Nephron (organoid): Measurements from ENCODE around the gene KLHL25.

Experiments used
- H3K27ac Mint-ChIP-seq, 3 experiments: 2 replicates each; pipeline ENCODE4 v1.8.0; 2020; ENCODE audit warnings: mixed read lengths in 3 of 3, mild to moderate bottlenecking in 2 of 3, moderate library complexity in 1 of 3
- H3K27me3 Mint-ChIP-seq: 2 replicates; pipeline ENCODE4 v1.8.0; 2021; ENCODE audit warnings: low read depth, mild to moderate bottlenecking, moderate library complexity, mixed read lengths
- H3K36me3 Mint-ChIP-seq: 2 replicates; pipeline ENCODE4 v1.8.0; 2020; ENCODE audit warnings: low read depth, mixed read lengths
- H3K4me1 Mint-ChIP-seq: 2 replicates; pipeline ENCODE4 v1.8.0; 2020; ENCODE audit warnings: mixed read lengths
- H3K4me3 Mint-ChIP-seq, 3 experiments: 2 replicates each; pipeline ENCODE4 v1.8.0; 2020; ENCODE audit warnings: mild to moderate bottlenecking in 3 of 3, mixed read lengths in 3 of 3, moderate library complexity in 2 of 3
- H3K9me3 Mint-ChIP-seq: 2 replicates; pipeline ENCODE4 v1.8.0; 2020; ENCODE audit warnings: mixed read lengths
- CTCF ChIP-seq, 3 experiments: fragments of 200-600 bp; sonication (generic); IDR thresholded peaks; one replicate each; pipeline ENCODE4 v1.5.0; 2021; ENCODE audit warnings: antibody characterized with exemption in 3 of 3; ENCODE audit not compliant: unreplicated experiment in 3 of 3

Gene KLHL25

GRCh38 chr15:85723960-85724945, 70.5 kb downstream of the KLHL25 start:
- H3K4me3 Mint-ChIP-seq: no peak overlapping the region
- H3K4me1 Mint-ChIP-seq: peaks cover 5% of the 10 kb centered on the region
- no peak for TF ChIP-seq CTCF (IDR thresholded peaks at IDR 0.05; ENCODE audit: unreplicated experiment in 3 of 3)
- peaks cover 73% of the 10 kb centered on the region for H3K36me3 Mint-ChIP-seq
- H3K9me3 Mint-ChIP-seq: no peaks in the 10 kb centered on the region
- peak overlapping the region in 2 of 3 experiments; percentile 2 to 41 for H3K27ac Mint-ChIP-seq
- H3K27me3 Mint-ChIP-seq: no peaks in the 10 kb centered on the region

GRCh38 chr15:85722374-85723152, 72.2 kb downstream of the KLHL25 start:
- Mint-ChIP-seq H3K27ac (no peak overlapping the region), H3K36me3 (peaks cover 73% of the 10 kb centered on the region), H3K9me3 (no peaks in the 10 kb centered on the region), H3K4me1 (peaks cover 5% of the 10 kb centered on the region), H3K27me3 (no peaks in the 10 kb centered on the region), H3K4me3 (no peak overlapping the region)
- TF ChIP-seq CTCF (IDR thresholded peaks at IDR 0.05; ENCODE audit: unreplicated experiment in 3 of 3): no peak

- TF ChIP-seq CTCF (IDR thresholded peaks at IDR 0.05; ENCODE audit: unreplicated experiment in 3 of 3): no peak
- H3K9me3 Mint-ChIP-seq: no peaks in the 10 kb centered on the region
- H3K36me3 Mint-ChIP-seq: peaks cover 75% of the 10 kb centered on the region
- no peak overlapping the region for H3K4me3 Mint-ChIP-seq
- H3K27ac Mint-ChIP-seq: no peak overlapping the region
- H3K4me1 Mint-ChIP-seq: no peaks in the 10 kb centered on the region
- no peaks in the 10 kb centered on the region for H3K27me3 Mint-ChIP-seq
Measured at GRCh38 chr15:85718981-85719380, 75.7 kb downstream of the KLHL25 start.

GRCh38 chr15:85718271-85718971, 76.3 kb downstream of the KLHL25 start:
- H3K36me3 Mint-ChIP-seq: peaks cover 78% of the 10 kb centered on the region
- no peaks in the 10 kb centered on the region for H3K9me3 Mint-ChIP-seq
- no peak for TF ChIP-seq CTCF (IDR thresholded peaks at IDR 0.05; ENCODE audit: unreplicated experiment in 3 of 3)
- H3K4me1 Mint-ChIP-seq: no peaks in the 10 kb centered on the region
- no peak overlapping the region for H3K27ac Mint-ChIP-seq
- H3K27me3 Mint-ChIP-seq: no peaks in the 10 kb centered on the region
- H3K4me3 Mint-ChIP-seq: no peak overlapping the region

GRCh38 chr15:85717212-85717611, 77.5 kb downstream of the KLHL25 start:
- Mint-ChIP-seq H3K4me1 (no peaks in the 10 kb centered on the region), H3K9me3 (no peaks in the 10 kb centered on the region), H3K27me3 (no peaks in the 10 kb centered on the region), H3K27ac (no peak overlapping the region), H3K36me3 (peaks cover 78% of the 10 kb centered on the region), H3K4me3 (no peak overlapping the region)
- no peak for TF ChIP-seq CTCF (IDR thresholded peaks at IDR 0.05; ENCODE audit: unreplicated experiment in 3 of 3)
